Measurements from ENCODE around the gene ZDHHC5.
"Not testable (repeated sequence)": the region's sequence is repeated elsewhere in the genome, so short reads cannot be mapped to it uniquely, and the experiment has no call there.

ZDHHC5 gene

GRCh38 chr11:57668434-57668782, 494 bp downstream of the ZDHHC5 start:
- Histone ChIP-seq H3K9ac (ENCODE audit: low read length) (peak overlapping the region; percentile 96), H3K4me3 (ENCODE audit: low read depth, low read length) (peak overlapping the region; percentile 87), H3K27ac (ENCODE audit: low read depth, low read length) (peak overlapping the region; percentile 97), H3K9me3 (ENCODE audit: control insufficient read depth, insufficient read depth, low read depth, low read length) (no peaks in the 10 kb centered on the region), H3K27me3 (ENCODE audit: control insufficient read depth, insufficient read depth, low read length) (no peaks in the 10 kb centered on the region), H3K4me1 (ENCODE audit: control insufficient read depth, insufficient read depth, low read length) (peaks cover 4% of the 10 kb centered on the region), H3K36me3 (ENCODE audit: control insufficient read depth, insufficient read depth, low read length) (peaks cover 18% of the 10 kb centered on the region)

GRCh38 chr11:57674251-57674650, 6.3 kb downstream of the ZDHHC5 start:
- no peak overlapping the region for H3K27ac ChIP-seq (ENCODE audit: low read depth, low read length)
- no peak overlapping the region for H3K9ac ChIP-seq (ENCODE audit: low read length)
- peaks cover 6% of the 10 kb centered on the region for H3K4me1 ChIP-seq (ENCODE audit: control insufficient read depth, insufficient read depth, low read length)
- H3K9me3 ChIP-seq (ENCODE audit: control insufficient read depth, insufficient read depth, low read depth, low read length), result no peaks in the 10 kb centered on the region
- H3K36me3 ChIP-seq (ENCODE audit: control insufficient read depth, insufficient read depth, low read length), result peaks cover 60% of the 10 kb centered on the region
- H3K27me3 ChIP-seq (ENCODE audit: control insufficient read depth, insufficient read depth, low read length), result no peaks in the 10 kb centered on the region
- no peak overlapping the region for H3K4me3 ChIP-seq (ENCODE audit: low read depth, low read length)

GRCh38 chr11:57675176-57675941, 7.4 kb downstream of the ZDHHC5 start:
- Histone ChIP-seq H3K36me3 (ENCODE audit: control insufficient read depth, insufficient read depth, low read length) (peaks cover 62% of the 10 kb centered on the region), H3K9me3 (ENCODE audit: control insufficient read depth, insufficient read depth, low read depth, low read length) (no peaks in the 10 kb centered on the region), H3K9ac (ENCODE audit: low read length) (no peak overlapping the region), H3K27ac (ENCODE audit: low read depth, low read length) (no peak overlapping the region; the same call in 1 of the 2 replicates), H3K27me3 (ENCODE audit: control insufficient read depth, insufficient read depth, low read length) (no peaks in the 10 kb centered on the region), H3K4me3 (ENCODE audit: low read depth, low read length) (no peak overlapping the region), H3K4me1 (ENCODE audit: control insufficient read depth, insufficient read depth, low read length) (peaks cover 5% of the 10 kb centered on the region; the same call in 1 of the 2 replicates)

DNA sequence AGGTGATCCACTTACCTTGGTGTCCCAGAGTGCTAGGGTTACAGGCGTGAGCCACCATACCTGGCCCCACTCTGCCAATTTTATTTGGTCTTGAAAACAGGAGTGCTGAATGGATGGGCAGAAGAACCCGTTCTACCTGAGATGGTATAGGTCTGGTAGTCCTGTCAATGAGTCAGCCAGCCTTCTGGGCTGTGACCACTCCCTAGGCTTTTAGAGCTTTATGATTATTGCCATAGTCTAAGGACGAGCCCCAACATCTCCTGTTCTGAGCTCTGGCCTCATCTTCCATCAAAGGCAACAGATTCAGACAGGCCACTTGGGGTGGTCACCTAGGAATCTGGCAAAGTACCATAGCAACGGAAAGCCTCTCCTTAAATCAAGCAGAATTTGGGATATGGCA, 11.5 kb downstream of the ZDHHC5 start:
- Histone ChIP-seq H3K36me3 (ENCODE audit: control insufficient read depth, insufficient read depth, low read length) (peaks cover 64% of the 10 kb centered on the region), H3K27me3 (ENCODE audit: control insufficient read depth, insufficient read depth, low read length) (no peaks in the 10 kb centered on the region), H3K9me3 (ENCODE audit: control insufficient read depth, insufficient read depth, low read depth, low read length) (no peaks in the 10 kb centered on the region), H3K4me3 (ENCODE audit: low read depth, low read length) (no peak overlapping the region), H3K27ac (ENCODE audit: low read depth, low read length) (no peak overlapping the region), H3K9ac (ENCODE audit: low read length) (no peak overlapping the region), H3K4me1 (ENCODE audit: control insufficient read depth, insufficient read depth, low read length) (0 out of 2 replicates have a peak, but pooled peaks cover 5% of the 10 kb centered on the region)

GRCh38 chr11:57680552-57680874, 12.6 kb downstream of the ZDHHC5 start:
- Histone ChIP-seq H3K27ac (ENCODE audit: low read depth, low read length) (no peak overlapping the region; the same call in 1 of the 2 replicates), H3K4me3 (ENCODE audit: low read depth, low read length) (no peak overlapping the region), H3K9me3 (ENCODE audit: control insufficient read depth, insufficient read depth, low read depth, low read length) (no peaks in the 10 kb centered on the region), H3K36me3 (ENCODE audit: control insufficient read depth, insufficient read depth, low read length) (peaks cover 64% of the 10 kb centered on the region), H3K4me1 (ENCODE audit: control insufficient read depth, insufficient read depth, low read length) (no peaks in the 10 kb centered on the region), H3K9ac (ENCODE audit: low read length) (no peak overlapping the region), H3K27me3 (ENCODE audit: control insufficient read depth, insufficient read depth, low read length) (no peaks in the 10 kb centered on the region)

DNA sequence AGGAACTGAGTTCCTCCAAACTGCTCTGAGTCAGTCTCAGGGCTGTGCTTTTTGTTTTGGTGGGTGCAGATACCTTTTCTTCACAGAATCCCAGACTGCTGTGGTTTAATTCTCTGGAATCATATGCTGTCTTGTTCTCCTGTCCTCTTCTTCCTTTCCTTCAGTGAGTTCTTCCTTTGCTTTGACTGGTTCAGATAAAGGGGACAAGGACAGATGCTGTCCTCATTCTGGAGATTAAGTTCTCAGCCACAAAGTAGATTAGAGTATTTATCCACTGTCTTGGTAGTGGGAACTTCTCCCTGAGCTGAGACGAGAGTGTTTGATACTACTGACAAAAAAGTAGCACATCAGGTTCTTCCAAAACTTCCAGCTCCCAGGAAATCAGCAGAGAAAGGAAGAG, 13.3 kb downstream of the ZDHHC5 start:
- no peaks in the 10 kb centered on the region for H3K4me1 ChIP-seq (ENCODE audit: control insufficient read depth, insufficient read depth, low read length)
- no peaks in the 10 kb centered on the region for H3K27me3 ChIP-seq (ENCODE audit: control insufficient read depth, insufficient read depth, low read length)
- no peak overlapping the region for H3K4me3 ChIP-seq (ENCODE audit: low read depth, low read length)
- H3K27ac ChIP-seq (ENCODE audit: low read depth, low read length), result no peak overlapping the region
- no peak overlapping the region for H3K9ac ChIP-seq (ENCODE audit: low read length)
- no peaks in the 10 kb centered on the region for H3K9me3 ChIP-seq (ENCODE audit: control insufficient read depth, insufficient read depth, low read depth, low read length)
- H3K36me3 ChIP-seq (ENCODE audit: control insufficient read depth, insufficient read depth, low read length), result peaks cover 62% of the 10 kb centered on the region

DNA sequence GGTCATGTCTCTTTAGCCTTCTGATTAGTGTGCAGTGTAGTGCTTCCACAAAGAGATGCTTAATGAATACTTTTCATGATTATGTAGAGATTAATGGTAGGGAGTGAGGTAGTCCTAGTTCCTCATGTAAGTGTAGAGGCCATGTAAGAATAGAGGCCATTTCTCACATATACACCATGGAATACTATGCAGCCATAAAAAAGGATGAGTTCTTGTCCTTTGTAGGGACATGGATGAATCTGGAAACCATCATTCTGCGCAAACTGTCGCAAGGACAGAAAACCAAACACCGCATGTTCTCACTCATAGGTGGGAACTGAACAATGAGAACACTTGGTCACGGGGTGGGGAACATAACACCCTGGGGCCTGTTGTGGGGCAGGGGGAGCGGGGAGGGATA, 22.6 kb downstream of the ZDHHC5 start:
- H3K36me3 ChIP-seq (ENCODE audit: control insufficient read depth, insufficient read depth, low read length), result peaks cover 81% of the 10 kb centered on the region
- not testable (repeated sequence) for H3K4me3 ChIP-seq (ENCODE audit: low read depth, low read length); H3K4me1 ChIP-seq (ENCODE audit: control insufficient read depth, insufficient read depth, low read length); H3K9me3 ChIP-seq (ENCODE audit: control insufficient read depth, insufficient read depth, low read depth, low read length); H3K9ac ChIP-seq (ENCODE audit: low read length); H3K27ac ChIP-seq (ENCODE audit: low read depth, low read length); H3K27me3 ChIP-seq (ENCODE audit: control insufficient read depth, insufficient read depth, low read length)

DNA sequence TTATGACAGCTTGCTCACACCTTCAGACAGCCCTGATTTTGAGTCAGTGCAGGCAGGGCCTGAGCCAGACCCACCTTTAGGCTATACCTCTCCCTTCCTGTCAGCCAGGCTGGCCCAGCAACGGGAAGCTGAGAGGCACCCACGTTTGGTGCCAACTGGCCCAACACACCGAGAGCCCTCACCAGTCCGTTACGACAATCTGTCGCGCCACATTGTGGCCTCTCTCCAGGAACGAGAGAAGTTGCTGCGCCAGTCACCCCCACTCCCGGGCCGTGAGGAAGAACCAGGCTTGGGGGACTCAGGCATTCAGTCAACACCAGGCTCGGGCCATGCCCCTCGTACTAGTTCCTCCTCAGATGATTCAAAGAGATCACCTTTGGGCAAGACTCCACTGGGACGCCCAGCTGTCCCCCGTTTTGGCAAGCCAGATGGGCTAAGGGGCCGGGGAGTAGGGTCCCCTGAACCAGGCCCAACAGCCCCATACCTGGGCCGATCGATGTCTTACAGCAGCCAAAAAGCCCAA, 31.0 kb downstream of the ZDHHC5 start:
- H3K4me1 ChIP-seq (ENCODE audit: control insufficient read depth, insufficient read depth, low read length), result no peaks in the 10 kb centered on the region
- H3K27me3 ChIP-seq (ENCODE audit: control insufficient read depth, insufficient read depth, low read length), result no peaks in the 10 kb centered on the region
- H3K36me3 ChIP-seq (ENCODE audit: control insufficient read depth, insufficient read depth, low read length), result peaks cover 83% of the 10 kb centered on the region
- H3K4me3 ChIP-seq (ENCODE audit: low read depth, low read length), result no peak overlapping the region
- H3K27ac ChIP-seq (ENCODE audit: low read depth, low read length), result no peak overlapping the region
- no peaks in the 10 kb centered on the region for H3K9me3 ChIP-seq (ENCODE audit: control insufficient read depth, insufficient read depth, low read depth, low read length)
- no peak overlapping the region for H3K9ac ChIP-seq (ENCODE audit: low read length)

DNA sequence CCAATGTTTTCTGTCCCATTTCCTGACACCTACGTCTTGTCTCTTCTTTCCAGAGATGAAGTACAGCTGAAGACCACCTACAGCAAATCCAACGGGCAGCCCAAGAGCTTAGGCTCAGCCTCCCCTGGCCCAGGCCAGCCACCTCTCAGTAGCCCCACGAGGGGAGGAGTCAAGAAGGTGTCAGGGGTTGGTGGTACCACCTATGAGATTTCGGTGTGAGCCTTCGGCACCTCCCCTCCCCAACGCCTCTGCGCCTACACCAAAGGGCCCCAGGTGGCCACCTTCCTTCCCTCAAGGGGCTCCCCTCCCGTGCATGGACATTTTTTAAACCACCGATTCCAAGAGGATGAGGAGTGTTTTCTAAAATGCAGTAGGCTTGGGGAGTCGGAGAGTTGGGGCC, 31.9 kb downstream of the ZDHHC5 start:
- peaks cover 83% of the 10 kb centered on the region for H3K36me3 ChIP-seq (ENCODE audit: control insufficient read depth, insufficient read depth, low read length)

GRCh38 chr11:57700425-57700824, 32.5 kb downstream of the ZDHHC5 start:
- Histone ChIP-seq H3K27ac (ENCODE audit: low read depth, low read length) (no peak overlapping the region), H3K4me3 (ENCODE audit: low read depth, low read length) (no peak overlapping the region), H3K4me1 (ENCODE audit: control insufficient read depth, insufficient read depth, low read length) (no peaks in the 10 kb centered on the region), H3K36me3 (ENCODE audit: control insufficient read depth, insufficient read depth, low read length) (peaks cover 80% of the 10 kb centered on the region), H3K9me3 (ENCODE audit: control insufficient read depth, insufficient read depth, low read depth, low read length) (no peaks in the 10 kb centered on the region), H3K27me3 (ENCODE audit: control insufficient read depth, insufficient read depth, low read length) (no peaks in the 10 kb centered on the region), H3K9ac (ENCODE audit: low read length) (no peak overlapping the region)

More for the DNA sequence above, 31.9 kb downstream of the ZDHHC5 start:
- Histone ChIP-seq H3K9me3 (ENCODE audit: control insufficient read depth, insufficient read depth, low read depth, low read length) (no peaks in the 10 kb centered on the region), H3K9ac (ENCODE audit: low read length) (no peak overlapping the region), H3K27ac (ENCODE audit: low read depth, low read length) (no peak overlapping the region), H3K27me3 (ENCODE audit: control insufficient read depth, insufficient read depth, low read length) (no peaks in the 10 kb centered on the region), H3K4me1 (ENCODE audit: control insufficient read depth, insufficient read depth, low read length) (no peaks in the 10 kb centered on the region), H3K4me3 (ENCODE audit: low read depth, low read length) (no peak overlapping the region)

- H3K9ac ChIP-seq (ENCODE audit: low read length), result no peak overlapping the region
- peaks cover 63% of the 10 kb centered on the region for H3K36me3 ChIP-seq (ENCODE audit: control insufficient read depth, insufficient read depth, low read length)
Measured at GRCh38 chr11:57703341-57703740, 35.4 kb downstream of the ZDHHC5 start.

More at GRCh38 chr11:57703341-57703740, 35.4 kb downstream of the ZDHHC5 start:
- H3K4me1 ChIP-seq (ENCODE audit: control insufficient read depth, insufficient read depth, low read length), result no peaks in the 10 kb centered on the region
- H3K4me3 ChIP-seq (ENCODE audit: low read depth, low read length), result no peak overlapping the region
- H3K9me3 ChIP-seq (ENCODE audit: control insufficient read depth, insufficient read depth, low read depth, low read length), result no peaks in the 10 kb centered on the region
- H3K27me3 ChIP-seq (ENCODE audit: control insufficient read depth, insufficient read depth, low read length), result no peaks in the 10 kb centered on the region
- no peak overlapping the region for H3K27ac ChIP-seq (ENCODE audit: low read depth, low read length)

Data from HUES6 (cell line).